NCI-H82 (cell line): ENCODE results near the gene MOCS1.

Experiments used
- DNase-seq: peaks from one replicate; lab custom pipeline; 2025; lab: John Stamatoyannopoulos, UW

Gene MOCS1

GRCh38 chr6:39948199-39948791 is 14.0 kb upstream of the MOCS1 start:
- DNase-seq = no peak

GRCh38 chr6:39947611-39948068 is 13.4 kb upstream of the MOCS1 start:
- no peak for DNase-seq

- no peak for DNase-seq
These were observed 11.4 kb upstream of the MOCS1 start for GRCh38 chr6:39945626-39946025.

GRCh38 chr6:39942903-39943580 is 8.8 kb upstream of the MOCS1 start:
- no peak for DNase-seq

- no peak for DNase-seq
These were observed 7.6 kb upstream of the MOCS1 start for GRCh38 chr6:39941820-39942219.

GRCh38 chr6:39941138-39941537 is 6.9 kb upstream of the MOCS1 start:
- DNase-seq = no peak

- DNase-seq = peak; percentile 86
These were observed 4.8 kb upstream of the MOCS1 start for GRCh38 chr6:39938773-39939654.

GRCh38 chr6:39937686-39938333 is 3.5 kb upstream of the MOCS1 start:
- DNase-seq = peak; percentile 77

- DNase-seq = no peak
These were observed 2.6 kb upstream of the MOCS1 start for GRCh38 chr6:39936857-39937256.

GRCh38 chr6:39935241-39935640 is 979 bp upstream of the MOCS1 start:
- DNase-seq = peak; percentile 36

- no peak for DNase-seq
These were observed 562 bp downstream of the MOCS1 start for GRCh38 chr6:39933669-39934130.

GRCh38 chr6:39932386-39932910 is 1.8 kb downstream of the MOCS1 start:
- DNase-seq = peak; percentile 95

- DNase-seq = peak; percentile 72
These were observed 2.7 kb downstream of the MOCS1 start for GRCh38 chr6:39931607-39932006.

GRCh38 chr6:39930540-39930939 is 3.7 kb downstream of the MOCS1 start:
- DNase-seq = no peak

- no peak for DNase-seq
These were observed 4.4 kb downstream of the MOCS1 start for GRCh38 chr6:39929733-39930461.

GRCh38 chr6:39929039-39929732 is 5.1 kb downstream of the MOCS1 start:
- no peak for DNase-seq

- no peak for DNase-seq
These were observed 7.1 kb downstream of the MOCS1 start for GRCh38 chr6:39927159-39927558.

GRCh38 chr6:39926668-39927067 is 7.6 kb downstream of the MOCS1 start:
- DNase-seq = no peak

GRCh38 chr6:39925931-39926290 is 8.4 kb downstream of the MOCS1 start:
- DNase-seq = no peak

- DNase-seq = no peak
These were observed 8.9 kb downstream of the MOCS1 start for GRCh38 chr6:39925191-39925930.
